Transverse colon (tissue), 4 donors: Measurements from ENCODE around the gene VAPA. TPM values are rescaled to one million over a fixed set of nuclear protein-coding genes. Genes with fewer than 3 reads are reported as not detected.

ENCODE experiments used
- DNase-seq: peaks from one replicate; pipeline ENCODE4 v3.0.0-alpha.2; 2019
- H3K27ac ChIP-seq, 4 donors: fragments of 200-600 bp; sonication (generic); 2 replicates each; pipeline ENCODE4 v1.5.1; 2016 to 2018; ENCODE audit warnings: inconsistent platforms in 4 of 4
- H3K27me3 ChIP-seq: fragments of 200-600 bp; sonication (generic); 2 replicates; pipeline ENCODE4 v1.5.1; 2017; ENCODE audit warnings: inconsistent platforms
- H3K36me3 ChIP-seq, 4 donors: fragments of 200-600 bp; sonication (generic); 2 replicates each; pipeline ENCODE4 v1.5.1; 2017 to 2019; ENCODE audit warnings: inconsistent platforms in 4 of 4
- H3K4me1 ChIP-seq, 4 donors: fragments of 200-600 bp; sonication (generic); 2 replicates each; pipeline ENCODE4 v1.5.1; 2017 to 2020; ENCODE audit warnings: inconsistent platforms in 4 of 4
- H3K4me3 ChIP-seq, 4 donors: fragments of 200-600 bp; sonication (generic); 1 replicate in 1 of 4; 2 replicates in 3 of 4; pipeline versions ENCODE4 v1.5.1 to v1.6.1; 2017 to 2019; ENCODE audit warnings: inconsistent platforms in 4 of 4
- H3K9me3 ChIP-seq, 2 donors: fragments of 200-600 bp; sonication (generic); 2 replicates each; pipeline ENCODE4 v1.5.1; 2017 to 2019; ENCODE audit warnings: inconsistent platforms in 2 of 2
- CTCF ChIP-seq, 5 experiments: fragments of 200-600 bp in 3 of 5; fragments of 450-650 bp in 2 of 5; sonication (generic) in 3 of 5; IDR thresholded peaks; 1 replicate in 2 of 5; 2 replicates in 3 of 5; pipeline ENCODE4 v1.5.1; 2016 to 2017; ENCODE audit warnings: antibody characterized with exemption in 5 of 5, inconsistent platforms in 3 of 5, mild to moderate bottlenecking in 2 of 5, moderate library complexity in 1 of 5
- EP300 ChIP-seq: sonication (generic); formaldehyde crosslinking; IDR thresholded peaks from one replicate; pipeline ENCODE4 v1.6.1; 2017; ENCODE audit warnings: antibody characterized with exemption, low read depth
- POLR2A ChIP-seq: fragments of 450-650 bp; IDR thresholded peaks from one replicate; pipeline ENCODE4 v1.6.1; 2016; ENCODE audit warnings: antibody characterized with exemption, mild to moderate bottlenecking, moderate library complexity
- POLR2AphosphoS5 ChIP-seq, 3 donors: sonication (generic); formaldehyde crosslinking; IDR thresholded peaks; one replicate each; pipeline ENCODE4 v1.6.1; 2016; ENCODE audit warnings: antibody characterized with exemption in 3 of 3
- WGBS, 2 donors: methylation state at CpG; one replicate each; pipeline ENCODE4 v1.1.5; 2018; ENCODE audit warnings: low coverage in 1 of 2; 5-methylcytosine and 5-hydroxymethylcytosine counted together
- in situ Hi-C, 4 donors: fragments of 200-750 bp; cut with MboI; loops; one replicate each; pipeline versions ENCODE4 v1.15.0 to v1.15.1; 2017; ENCODE audit warnings: low sequenced_read_pairs in 3 of 4, low pct_ligation_motif_present in 1 of 4, low pct_unique_long_range_greater_than_20kb in 1 of 4
- intact Hi-C: fragments of 100-400 bp; cut with DNase I; formaldehyde crosslinking; loops from one replicate; pipeline ENCODE4 v1.15.1; 2023; ENCODE audit warnings: low total_unique reads
- total RNA-seq, 4 donors: library from RNA; depleted of rRNA; stranded (reverse); fragments of >200 nt; gene quantifications; one replicate each; pipeline ENCODE4 v1.1.0, GENCODE V29; 2016

Gene VAPA
- total RNA-seq, 4 donors from 2014 or later, result 110 to 322 (median 213) TPM

DNA sequence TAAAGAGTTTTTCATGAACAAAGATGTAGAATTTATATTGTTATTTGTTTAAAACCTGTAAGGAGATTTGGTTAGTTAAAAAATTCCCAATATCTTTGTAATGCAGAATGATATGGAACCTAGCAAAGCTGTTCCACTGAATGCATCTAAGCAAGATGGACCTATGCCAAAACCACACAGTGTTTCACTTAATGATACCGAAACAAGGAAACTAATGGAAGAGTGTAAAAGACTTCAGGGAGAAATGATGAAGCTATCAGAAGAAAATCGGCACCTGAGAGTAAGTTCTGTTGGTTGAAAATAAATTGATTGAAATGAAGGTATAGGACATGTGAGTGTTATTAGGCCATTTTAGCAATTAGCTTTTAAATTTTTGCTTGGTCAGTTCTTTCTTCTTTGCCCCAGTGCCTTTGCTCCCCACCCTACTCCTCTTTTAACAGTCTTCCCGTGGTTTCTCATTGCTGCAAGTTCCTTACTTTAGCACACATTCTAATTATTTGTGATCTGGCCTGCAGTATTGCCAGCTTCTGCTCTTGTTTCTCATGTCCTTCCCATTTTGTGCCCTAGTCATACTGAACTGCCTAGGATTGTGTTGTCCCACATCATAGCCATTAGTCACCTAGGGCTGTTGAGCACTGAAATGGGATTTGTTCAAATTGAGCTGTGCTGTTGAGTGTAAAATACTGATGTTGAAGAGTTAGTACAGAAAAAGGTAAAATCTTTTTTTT, 36.6 kb downstream of the VAPA start:
- Histone ChIP-seq H3K4me1 (peaks cover 0 to 7% (median 0%) of the 10 kb centered on the region in 4 donors), H3K27me3 (no peaks in the 10 kb centered on the region), H3K4me3 (no peak overlapping the region), H3K36me3 (peaks cover 0 to 38% (median 12%) of the 10 kb centered on the region in 4 donors), H3K27ac (peak overlapping the region in 1 of 4 donors; percentile 6), H3K9me3 (no peaks in the 10 kb centered on the region)
- no peak for DNase-seq
- WGBS, 2 donors, result 69 to 76% methylated on average over 2 to 3 of the region's 3 CpGs
- in situ Hi-C loops (no loop called here), intact Hi-C loops (no loop called here)
- TF ChIP-seq EP300 (no peak), POLR2AphosphoS5 (IDR thresholded peaks at IDR 0.05) (no peak), CTCF (IDR thresholded peaks at IDR 0.05) (no peak), POLR2A (no peak)

- H3K9me3 ChIP-seq, result no peaks in the 10 kb centered on the region
- WGBS, 2 donors, result 75% methylated on average over 9 of the region's 9 CpGs
- H3K27ac ChIP-seq, result no peak overlapping the region
- intact Hi-C loops (no loop called here), in situ Hi-C loops (no loop called here)
- H3K4me3 ChIP-seq, result no peak overlapping the region
- no peaks in the 10 kb centered on the region for H3K27me3 ChIP-seq
- TF ChIP-seq POLR2AphosphoS5 (IDR thresholded peaks at IDR 0.05) (peak in 1 of 3 donors; percentile 18), CTCF (IDR thresholded peaks at IDR 0.05) (peak; percentile 53 to 60 (median 59)), EP300 (no peak)
- peak; percentile 26 for DNase-seq
- peaks cover 0 to 36% (median 13%) of the 10 kb centered on the region in 4 donors for H3K36me3 ChIP-seq
- H3K4me1 ChIP-seq, result peaks cover 0 to 7% (median 0%) of the 10 kb centered on the region in 4 donors
Measured at GRCh38 chr18:9951022-9951859, 37.4 kb downstream of the VAPA start.

- peaks cover 0 to 7% (median 0%) of the 10 kb centered on the region in 4 donors for H3K4me1 ChIP-seq
- H3K27me3 ChIP-seq, result no peaks in the 10 kb centered on the region
- TF ChIP-seq POLR2A (no peak), EP300 (no peak), POLR2AphosphoS5 (IDR thresholded peaks at IDR 0.05) (no peak), CTCF (IDR thresholded peaks at IDR 0.05) (no peak)
- intact Hi-C loops, result no loop called here
- in situ Hi-C loops, result no loop called here
- H3K4me3 ChIP-seq, result no peak overlapping the region
- no peak overlapping the region for H3K27ac ChIP-seq
- H3K9me3 ChIP-seq, result no peaks in the 10 kb centered on the region
- 76 to 100% methylated on average over 1 of the region's 1 CpG for WGBS, 2 donors
- no peak for DNase-seq
- H3K36me3 ChIP-seq, result peaks cover 0 to 28% (median 14%) of the 10 kb centered on the region in 4 donors
Measured at GRCh38 chr18:9952633-9953416, 39.0 kb downstream of the VAPA start.
